Measurements from ENCODE around the gene ADM.

Gene ADM

DNA sequence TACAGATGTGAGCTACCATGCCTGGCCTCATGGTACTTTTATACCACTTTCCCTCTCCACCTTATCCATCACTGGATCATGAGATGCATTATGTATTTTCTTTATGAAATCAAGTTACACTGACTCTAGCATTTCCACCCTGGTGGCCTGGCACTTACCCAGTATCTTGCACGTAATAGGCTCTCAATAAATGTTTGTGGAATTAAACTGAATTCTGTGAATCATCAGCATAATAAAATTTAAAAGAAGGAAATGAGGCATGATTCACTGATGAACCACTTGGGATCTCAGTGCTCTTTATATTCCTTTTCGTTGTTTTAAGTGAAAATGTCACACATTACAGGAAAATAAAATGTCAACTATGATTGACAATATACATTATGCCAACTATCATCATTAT is 25.1 kb downstream of the ADM start:
- no peak for DNase-seq

DNA sequence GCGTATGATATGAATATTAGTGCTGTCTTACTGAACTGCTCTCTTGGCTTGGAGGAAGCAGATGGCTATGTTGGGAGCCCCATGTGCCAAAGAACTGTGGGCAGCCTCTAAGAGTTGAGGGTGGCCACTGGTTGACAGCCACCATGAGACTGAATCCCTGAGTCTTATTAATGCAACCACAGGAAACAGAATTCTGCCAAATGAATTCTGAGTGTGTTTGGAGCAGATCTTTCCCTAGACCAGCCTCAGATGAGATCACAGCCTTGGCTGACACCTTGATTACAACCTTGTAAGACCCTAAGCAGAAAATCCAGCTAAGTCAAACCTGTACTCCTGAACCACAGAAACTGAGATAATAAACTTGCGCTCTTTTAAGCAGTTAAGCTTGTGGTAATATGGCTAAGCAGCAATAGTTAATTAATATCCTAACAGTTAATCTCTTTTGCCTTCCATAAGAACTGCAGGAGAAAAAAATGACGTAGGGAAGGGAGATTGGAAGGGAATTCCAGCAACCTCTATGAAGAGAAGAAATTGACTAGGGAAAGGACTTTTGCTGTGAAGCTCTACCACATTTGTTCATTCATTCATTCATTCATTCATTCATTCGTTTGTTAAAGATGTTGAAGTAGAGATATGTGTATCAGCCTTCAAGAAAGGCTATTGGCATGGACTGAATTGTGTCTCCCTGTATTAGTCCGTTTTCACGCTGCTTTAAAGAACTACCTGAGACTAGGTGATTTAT is 26.8 kb downstream of the ADM start:
- DNase-seq: no peak

DNA sequence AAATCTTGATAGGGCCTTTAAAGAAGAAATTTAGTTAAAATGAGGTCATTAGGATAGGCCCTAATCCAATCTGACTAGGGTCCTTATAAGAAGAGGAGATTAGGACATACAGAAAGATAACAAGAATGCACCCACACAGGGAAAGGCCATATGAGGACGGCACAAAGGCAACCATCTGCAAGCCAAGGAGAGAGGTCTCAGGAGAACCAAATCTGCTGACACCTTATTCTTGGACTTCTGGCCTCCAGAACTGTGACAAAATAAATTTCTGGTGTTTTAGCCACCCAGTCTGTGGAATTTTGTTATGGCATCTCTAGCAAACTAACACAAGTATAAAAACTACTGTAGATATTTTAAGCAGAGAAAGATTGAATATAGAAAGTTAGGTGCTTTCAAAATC is 28.6 kb downstream of the ADM start:
- DNase-seq: no peak

DNA sequence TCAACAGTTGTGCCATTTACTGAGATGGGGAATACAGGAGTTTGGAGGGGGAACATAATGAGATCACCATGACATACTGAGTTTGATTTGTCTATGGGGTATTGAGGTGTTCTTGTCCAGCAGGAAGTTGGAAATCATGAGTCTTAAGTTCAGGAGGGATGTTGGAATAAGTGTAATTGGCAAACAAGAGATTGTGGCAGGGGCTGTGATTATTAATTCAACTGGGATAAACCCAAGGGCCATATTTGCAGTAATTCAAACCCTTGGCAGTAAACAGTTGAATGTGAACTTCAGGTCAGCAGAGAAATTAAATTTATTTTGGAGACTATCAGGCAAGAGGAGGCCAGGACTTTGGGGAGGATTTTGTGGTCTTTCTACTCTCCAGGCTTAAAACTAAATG is 33.4 kb downstream of the ADM start:
- DNase-seq: no peak

DNA sequence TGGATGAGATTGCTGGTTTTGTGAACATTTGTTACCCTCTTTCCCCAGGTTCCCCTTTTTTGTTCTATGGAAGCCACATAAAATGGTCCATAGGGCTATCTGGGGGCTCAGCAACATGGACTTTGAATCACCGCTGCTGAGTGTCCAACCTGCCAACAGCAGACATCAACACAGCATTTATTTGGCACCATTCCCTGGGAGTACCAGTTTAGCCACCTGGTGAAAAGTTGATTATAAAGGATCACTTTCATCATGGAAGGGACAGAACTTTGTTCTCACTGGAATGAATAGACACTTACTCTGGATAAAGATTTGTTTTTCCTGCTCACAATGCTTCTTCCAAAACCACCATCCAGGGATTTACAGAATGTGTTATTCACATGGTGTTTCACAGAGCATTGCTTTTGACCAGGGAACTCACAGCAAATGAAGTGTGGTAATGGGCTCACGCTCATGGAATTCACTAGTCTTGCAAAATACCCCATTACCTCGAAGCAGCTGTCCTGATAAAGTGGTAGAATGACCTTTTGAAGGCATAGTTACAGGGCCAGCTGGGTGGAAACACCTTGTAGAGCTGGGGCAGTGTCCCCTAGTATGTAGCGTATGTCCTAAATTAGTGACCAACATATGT is 43.9 kb downstream of the ADM start:
- no peak for DNase-seq

DNA sequence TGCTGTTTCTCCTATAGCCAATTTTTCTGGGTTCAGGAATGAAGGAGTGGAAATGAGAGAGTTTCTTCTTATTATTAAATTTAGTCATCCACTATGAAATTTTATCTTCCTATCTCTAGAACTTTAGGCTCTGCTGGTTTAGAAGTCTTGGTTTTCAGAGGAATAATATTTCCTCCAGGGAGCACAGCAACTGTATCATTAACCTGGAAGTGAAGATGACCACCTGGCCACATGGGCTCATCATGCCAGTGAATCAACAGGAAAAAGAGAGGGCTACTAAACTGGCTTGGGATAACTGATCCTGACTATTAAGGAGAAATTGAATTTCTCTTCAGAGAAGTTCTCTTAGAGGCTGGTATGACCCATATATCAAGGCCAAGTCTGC is 44.4 kb downstream of the ADM start:
- DNase-seq: no peak

DNA sequence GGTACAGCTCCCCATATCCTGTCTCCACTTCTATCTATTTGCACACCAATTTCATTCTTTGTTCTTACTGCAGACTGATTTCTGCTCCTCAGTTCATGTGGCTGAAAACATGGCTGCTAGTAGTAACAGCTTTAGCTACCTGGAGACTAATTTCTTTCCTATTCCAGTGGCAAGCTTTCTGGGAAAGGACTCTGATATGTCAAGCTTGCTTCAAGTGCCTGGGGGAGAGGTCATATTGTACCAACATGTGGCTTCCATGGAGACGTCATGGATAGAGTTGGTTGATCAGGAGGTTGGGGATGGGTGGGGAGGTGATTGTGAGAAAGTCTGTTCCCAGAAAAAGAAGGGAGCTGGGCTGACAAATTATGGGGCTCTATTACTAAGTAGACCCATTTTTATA is 44.9 kb downstream of the ADM start:
- no peak for DNase-seq

DNA sequence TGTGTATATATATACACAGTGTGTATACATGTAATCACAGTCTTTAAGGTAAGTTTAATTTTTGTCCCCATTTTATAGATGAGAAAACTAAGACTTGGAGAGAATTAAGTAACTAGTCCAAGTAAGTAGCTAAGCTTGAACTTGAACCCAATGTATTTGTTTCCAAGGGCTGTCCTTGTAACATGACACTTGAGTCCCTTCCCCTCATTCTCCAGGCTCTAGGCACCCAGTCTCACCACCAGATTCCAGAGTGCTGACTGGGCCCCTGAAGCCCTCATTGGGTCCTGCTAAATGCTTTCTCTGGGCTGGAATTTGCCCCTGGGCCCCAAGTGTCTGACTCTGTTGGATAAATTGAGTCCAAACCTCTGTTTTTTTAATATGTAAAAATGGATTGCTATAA is 45.5 kb downstream of the ADM start:
- no peak for DNase-seq

DNA sequence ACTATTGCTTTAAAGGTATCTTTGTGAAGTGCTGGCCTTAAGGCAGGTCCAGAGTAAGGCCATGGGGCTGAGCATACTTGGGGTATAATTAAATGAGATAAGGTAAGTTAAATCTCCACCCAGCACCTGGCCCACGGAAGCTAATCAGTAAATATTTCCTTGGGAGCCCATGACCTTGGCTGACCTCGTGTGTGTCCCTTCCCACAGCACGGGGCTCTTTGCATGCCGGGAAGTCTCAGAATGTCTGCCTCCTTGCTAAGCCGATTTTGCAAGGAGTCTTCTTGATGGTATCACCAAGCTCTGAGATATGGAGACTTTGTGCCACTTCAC is 46.5 kb downstream of the ADM start:
- no peak for DNase-seq

DNA sequence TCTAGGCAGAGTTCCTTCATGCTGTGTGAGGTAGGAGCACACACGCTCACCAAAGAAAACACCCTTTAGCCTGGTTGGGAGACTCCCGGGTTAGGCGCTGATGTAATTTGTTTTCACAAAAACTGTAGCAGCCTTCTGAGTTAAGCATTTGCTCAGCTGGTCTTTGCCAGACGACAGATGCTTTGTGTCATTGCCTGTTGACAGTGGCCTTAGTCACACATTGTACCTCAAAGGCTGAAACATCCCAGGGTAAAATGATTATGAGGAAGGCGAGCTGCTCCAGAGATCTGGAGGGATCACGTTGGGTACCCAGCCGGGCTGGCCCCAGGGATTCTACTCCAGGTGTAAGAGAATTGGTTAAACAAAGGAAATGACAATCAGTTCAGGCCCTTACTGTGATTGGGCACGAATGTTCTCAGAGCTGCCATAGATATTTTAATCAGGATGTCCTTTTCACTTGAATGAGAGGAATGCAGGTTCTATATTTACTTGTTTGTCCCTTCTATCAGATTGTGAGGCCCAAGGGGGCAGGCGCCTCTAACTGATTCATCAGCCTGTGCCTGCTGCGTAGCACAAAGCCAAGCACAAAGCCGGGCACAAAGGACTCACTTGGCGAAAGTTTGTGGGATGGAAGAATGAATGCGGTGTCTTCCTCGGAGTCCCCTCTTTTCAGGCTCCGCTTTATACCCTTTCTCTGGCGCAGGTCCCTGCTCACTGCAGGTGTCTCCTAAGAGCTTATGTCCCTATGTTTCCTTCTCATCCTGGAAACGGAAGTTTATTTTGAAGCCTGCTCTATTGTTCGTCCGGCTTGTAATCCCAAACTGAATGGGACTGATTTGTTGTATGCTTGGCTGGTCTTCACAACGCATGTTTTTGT is 47.1 kb downstream of the ADM start:
- no peak for DNase-seq

DNA sequence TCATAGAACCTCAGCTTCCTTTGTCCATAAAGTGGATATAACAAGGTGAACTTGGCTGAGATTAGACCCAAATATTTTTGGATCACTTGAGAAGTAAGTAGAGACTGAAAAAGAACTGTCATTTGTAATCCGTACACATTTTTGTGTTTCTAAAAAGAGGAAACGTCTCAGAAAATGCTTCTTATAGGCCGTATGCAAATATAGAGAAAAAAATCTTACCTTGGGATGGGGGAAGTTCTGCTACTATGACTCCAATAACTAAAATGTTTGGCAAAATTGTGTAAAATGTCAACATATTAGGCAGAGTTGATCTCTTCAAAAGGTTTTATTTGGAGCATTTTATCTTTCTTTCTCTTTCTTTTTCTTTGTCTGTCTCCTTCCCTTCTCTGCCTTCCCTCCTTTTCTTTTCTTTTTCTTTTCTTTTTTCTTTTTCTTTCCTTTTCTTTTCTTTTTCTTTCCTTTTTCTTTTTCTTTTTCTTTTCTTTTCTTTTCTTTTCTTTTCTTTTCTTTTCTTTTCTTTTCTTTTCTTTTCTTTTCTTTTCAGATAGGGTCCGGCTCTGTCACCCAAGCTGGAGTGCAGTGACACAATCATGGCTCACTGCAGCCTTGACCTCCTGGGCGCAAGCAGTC is 48.2 kb downstream of the ADM start:
- no peak for DNase-seq

DNA sequence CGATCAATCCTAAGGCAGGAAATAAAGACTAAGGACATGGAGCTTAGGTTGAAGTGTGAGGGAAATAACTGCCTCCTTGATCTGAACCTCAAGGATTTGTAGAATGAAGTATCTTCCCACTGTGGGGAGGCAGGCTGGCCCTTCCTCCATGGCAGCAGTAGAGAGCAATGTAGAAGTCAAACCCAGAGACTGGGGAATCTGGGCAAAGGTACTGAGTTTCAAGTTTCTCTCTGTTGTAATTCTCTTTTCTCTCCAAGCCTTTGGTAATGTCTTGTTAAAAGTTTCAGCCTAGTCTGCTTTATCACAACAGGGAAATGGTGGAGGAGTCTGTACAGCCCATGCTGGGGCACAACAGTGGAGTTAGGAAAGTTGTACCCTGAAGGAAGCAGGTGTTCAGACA is 49.5 kb downstream of the ADM start:
- no peak for DNase-seq

DNA sequence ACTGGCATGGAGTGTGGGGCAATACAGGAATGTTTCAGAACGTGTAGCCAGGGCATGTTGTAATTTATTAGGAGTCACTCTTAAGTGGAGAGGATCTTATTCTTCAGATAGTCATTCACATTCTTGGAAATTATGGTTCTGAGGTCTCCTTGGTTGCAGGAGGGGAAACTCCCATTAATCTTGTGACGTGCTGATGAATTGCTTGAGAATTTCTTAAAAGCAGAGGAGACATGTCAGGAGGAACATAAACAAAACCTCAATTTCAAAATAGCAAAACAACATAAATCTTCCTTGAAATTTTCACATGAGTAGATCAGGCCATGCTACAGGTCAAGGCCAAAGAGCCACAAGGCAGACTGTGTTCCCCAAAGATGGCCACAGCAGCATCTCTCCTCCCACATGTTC is 50.4 kb downstream of the ADM start:
- no peak for DNase-seq

DNA sequence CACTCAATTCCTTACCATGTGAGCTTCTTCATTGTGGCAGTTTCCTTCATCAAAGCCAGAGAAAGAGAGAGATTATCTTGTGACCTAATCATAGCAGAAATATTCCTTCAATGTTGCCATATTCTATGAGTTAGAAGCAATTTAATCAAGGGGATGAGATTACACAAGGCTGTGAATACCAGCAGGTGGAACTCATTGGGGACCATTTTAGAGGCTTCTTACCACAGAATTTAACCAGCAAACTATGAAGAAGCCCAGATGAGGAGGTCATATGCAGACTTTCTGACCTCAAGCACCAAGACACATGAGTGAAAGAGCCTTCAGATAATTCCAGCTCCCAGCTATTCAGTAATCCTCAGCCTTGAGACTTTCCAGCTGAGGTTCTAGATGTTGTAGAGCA is 51.3 kb downstream of the ADM start:
- no peak for DNase-seq
